ENCODE measurements around the gene PDE6D.

The PDE6D gene

GRCh38 chr2:231786177-231786916, 5.3 kb upstream of the PDE6D start, which contains the start of gene COPS7B:
Gene COPS7B, plus strand, starts transcription at chr2:231786445. Its CDS starts 2,126 bp downstream, at chr2:231788571.
- Histone ChIP-seq H3K4me1 (ENCODE audit: insufficient read depth, poor library complexity, severe bottlenecking) (peaks cover 5% of the 10 kb centered on the region), H3K9me3 (ENCODE audit: severe bottlenecking) (no peaks in the 10 kb centered on the region), H3K4me3 (ENCODE audit: severe bottlenecking) (peak within 1 kb of the TSS; percentile 68), H3K36me3 (ENCODE audit: low read depth) (peaks cover 29% of the 10 kb centered on the region), H3K27ac (ENCODE audit: poor library complexity, severe bottlenecking) (peak within 1 kb of the TSS; percentile 19), H3K27me3 (ENCODE audit: insufficient read depth, poor library complexity, severe bottlenecking) (no peaks in the 10 kb centered on the region)
- TF ChIP-seq CTCF (IDR thresholded peaks at IDR 0.05; ENCODE audit: poor library complexity, severe bottlenecking), result peak; percentile 60
- ATAC-seq (ENCODE audit: low read depth), result peak; percentile 69
- peak; percentile 83 for DNase-seq (ENCODE audit: low spot score)

DNA sequence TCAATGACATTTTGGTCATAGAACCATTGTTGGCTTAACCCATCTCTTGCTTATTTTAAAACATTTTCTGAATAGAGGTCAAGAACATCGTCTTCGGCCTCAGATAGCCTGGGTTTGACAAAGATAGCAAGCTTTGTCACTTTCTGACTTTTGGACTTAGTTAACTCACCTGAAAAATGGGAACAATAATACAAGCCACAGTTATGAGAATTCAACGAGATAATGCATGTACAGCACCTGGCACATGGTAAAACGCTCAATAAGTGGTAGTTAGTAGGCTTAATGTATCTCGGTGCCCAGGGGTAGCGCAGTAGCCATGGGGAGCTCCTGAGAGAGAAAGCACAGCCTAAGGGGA, 4.7 kb upstream of the PDE6D start:
- TF ChIP-seq CTCF (IDR thresholded peaks at IDR 0.05; ENCODE audit: poor library complexity, severe bottlenecking), result no peak
- peaks cover 5% of the 10 kb centered on the region for H3K4me1 ChIP-seq (ENCODE audit: insufficient read depth, poor library complexity, severe bottlenecking)
- no peaks in the 10 kb centered on the region for H3K27me3 ChIP-seq (ENCODE audit: insufficient read depth, poor library complexity, severe bottlenecking)
- H3K27ac ChIP-seq (ENCODE audit: poor library complexity, severe bottlenecking), result peak overlapping the region; percentile 19
- DNase-seq (ENCODE audit: low spot score), result no peak
- H3K4me3 ChIP-seq (ENCODE audit: severe bottlenecking), result peak overlapping the region; percentile 68
- no peaks in the 10 kb centered on the region for H3K9me3 ChIP-seq (ENCODE audit: severe bottlenecking)
- peaks cover 24% of the 10 kb centered on the region for H3K36me3 ChIP-seq (ENCODE audit: low read depth)
- ATAC-seq (ENCODE audit: low read depth), result peak; percentile 1; the same call in 1 of the 3 replicates

DNA sequence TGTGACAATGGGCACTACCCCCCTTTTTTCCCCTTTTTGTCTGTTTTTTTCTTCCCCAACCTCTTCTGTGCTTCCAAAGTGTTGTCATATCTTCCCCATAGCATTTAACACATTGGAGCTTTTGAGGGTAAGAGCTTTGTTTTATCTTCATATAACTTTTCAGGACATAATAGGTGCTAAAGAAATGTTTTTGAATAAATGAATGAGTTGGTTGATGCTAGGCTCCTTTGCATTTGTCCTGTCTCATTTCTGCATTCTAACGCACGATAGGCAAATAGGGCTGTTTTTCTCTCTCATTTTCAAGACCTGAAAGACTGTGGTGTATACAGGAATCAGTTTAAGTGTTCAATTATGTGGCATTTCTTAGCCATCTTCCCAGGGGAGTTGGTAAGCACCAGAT, 4.3 kb upstream of the PDE6D start:
- H3K36me3 ChIP-seq (ENCODE audit: low read depth), result peaks cover 24% of the 10 kb centered on the region
- TF ChIP-seq CTCF (IDR thresholded peaks at IDR 0.05; ENCODE audit: poor library complexity, severe bottlenecking), result no peak
- no peak overlapping the region for H3K27ac ChIP-seq (ENCODE audit: poor library complexity, severe bottlenecking)
- ATAC-seq (ENCODE audit: low read depth), result no peak
- peaks cover 5% of the 10 kb centered on the region for H3K4me1 ChIP-seq (ENCODE audit: insufficient read depth, poor library complexity, severe bottlenecking)
- no peaks in the 10 kb centered on the region for H3K9me3 ChIP-seq (ENCODE audit: severe bottlenecking)
- H3K27me3 ChIP-seq (ENCODE audit: insufficient read depth, poor library complexity, severe bottlenecking), result no peaks in the 10 kb centered on the region
- H3K4me3 ChIP-seq (ENCODE audit: severe bottlenecking), result peak overlapping the region; percentile 68
- no peak for DNase-seq (ENCODE audit: low spot score)

DNA sequence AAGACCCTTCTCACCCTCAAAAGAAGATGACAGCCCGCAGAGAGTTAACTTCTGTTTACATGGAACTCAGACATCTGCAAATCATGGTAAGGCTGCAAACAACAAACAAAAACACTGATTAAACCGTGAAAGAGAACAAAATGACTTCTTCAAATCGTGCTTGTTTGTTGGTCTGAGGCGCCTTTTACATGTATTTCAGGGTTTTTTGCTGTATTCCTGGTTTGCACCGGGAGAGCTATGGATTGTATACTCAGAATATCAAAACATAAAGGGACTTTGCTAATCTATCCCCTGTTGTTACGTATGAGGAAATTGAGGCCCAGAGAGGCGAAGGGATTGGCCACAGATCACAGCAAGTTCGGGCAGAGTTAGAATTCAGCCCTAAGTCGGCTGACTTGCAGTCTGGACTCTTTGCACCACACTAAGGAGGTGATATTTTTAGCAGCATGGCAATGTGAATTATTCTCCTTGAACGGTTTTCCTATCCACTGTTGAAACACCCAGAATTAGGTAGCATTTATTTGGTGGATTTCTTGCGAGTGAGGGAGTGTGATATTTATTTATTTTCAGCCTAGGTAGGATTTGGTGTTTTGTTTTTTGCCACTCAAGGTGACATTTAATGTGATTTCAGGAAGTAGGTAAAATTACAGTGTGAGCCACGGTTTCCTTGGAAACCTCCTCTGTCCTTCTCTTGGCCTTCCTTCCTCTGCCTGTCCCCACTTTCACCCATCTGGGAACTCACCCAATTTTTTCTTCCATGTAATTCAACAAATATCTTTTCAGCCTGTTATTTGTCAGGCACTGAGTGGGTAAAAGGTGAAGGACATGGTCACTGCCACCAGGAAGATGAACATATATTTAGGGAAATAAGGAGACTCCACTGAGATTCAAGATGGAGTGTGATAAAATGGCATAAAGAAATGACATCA, 980 bp upstream of the PDE6D start:
- no peak for DNase-seq (ENCODE audit: low spot score)
- Histone ChIP-seq H3K27ac (ENCODE audit: poor library complexity, severe bottlenecking) (peak overlapping the region; percentile 31), H3K9me3 (ENCODE audit: severe bottlenecking) (no peaks in the 10 kb centered on the region), H3K36me3 (ENCODE audit: low read depth) (no peaks in the 10 kb centered on the region), H3K4me1 (ENCODE audit: insufficient read depth, poor library complexity, severe bottlenecking) (peaks cover 2% of the 10 kb centered on the region), H3K27me3 (ENCODE audit: insufficient read depth, poor library complexity, severe bottlenecking) (no peaks in the 10 kb centered on the region), H3K4me3 (ENCODE audit: severe bottlenecking) (peak overlapping the region; percentile 71)
- TF ChIP-seq CTCF (IDR thresholded peaks at IDR 0.05; ENCODE audit: poor library complexity, severe bottlenecking), result no peak
- ATAC-seq (ENCODE audit: low read depth), result no peak

Data from RWPE2 (cell line).